ENCODE results near the gene FAM83C.

FAM83C gene

GRCh38 chr20:35295674-35296073 is 3.4 kb upstream of the FAM83C start:
- TF ChIP-seq CTCF (IDR thresholded peaks at IDR 0.05) = no peak
- intact Hi-C loops (cut with DNase I; ENCODE audit: low total_unique reads) = no loop called here
- no peaks in the 10 kb centered on the region for H3K9me3 ChIP-seq

GRCh38 chr20:35295058-35295457 is 2.8 kb upstream of the FAM83C start:
- no peak for TF ChIP-seq CTCF (IDR thresholded peaks at IDR 0.05)
- H3K36me3 ChIP-seq = no peaks in the 10 kb centered on the region
- H3K4me1 ChIP-seq = no peaks in the 10 kb centered on the region
- H3K27me3 ChIP-seq = peaks cover 0 to 37% of the 10 kb centered on the region in 2 donors
- no peak overlapping the region for H3K4me3 ChIP-seq
- H3K27ac ChIP-seq = no peak overlapping the region
- no peak for DNase-seq
- intact Hi-C loops (cut with DNase I; ENCODE audit: low total_unique reads) = no loop called here
- H3K9me3 ChIP-seq = no peaks in the 10 kb centered on the region

More at GRCh38 chr20:35295674-35296073, 3.4 kb upstream of the FAM83C start:
- Histone ChIP-seq H3K27ac (no peak overlapping the region), H3K4me1 (no peaks in the 10 kb centered on the region), H3K4me3 (no peak overlapping the region), H3K36me3 (no peaks in the 10 kb centered on the region), H3K27me3 (peaks cover 0 to 37% of the 10 kb centered on the region in 2 donors)
- DNase-seq = no peak

- no peak for DNase-seq
- H3K4me3 ChIP-seq = no peak overlapping the region
- H3K36me3 ChIP-seq = no peaks in the 10 kb centered on the region
- H3K27ac ChIP-seq = no peak overlapping the region
- peaks cover 0 to 37% of the 10 kb centered on the region in 2 donors for H3K27me3 ChIP-seq
- H3K4me1 ChIP-seq = no peaks in the 10 kb centered on the region
- no peak for TF ChIP-seq CTCF (IDR thresholded peaks at IDR 0.05)
- H3K9me3 ChIP-seq = no peaks in the 10 kb centered on the region
- intact Hi-C loops (cut with DNase I; ENCODE audit: low total_unique reads) = no loop called here
Observed at GRCh38 chr20:35294293-35294685, 2.1 kb upstream of the FAM83C start.

- H3K36me3 ChIP-seq = no peaks in the 10 kb centered on the region
- H3K4me1 ChIP-seq = no peaks in the 10 kb centered on the region
- intact Hi-C loops (cut with DNase I; ENCODE audit: low total_unique reads) = no loop called here
- no peak overlapping the region for H3K27ac ChIP-seq
- H3K27me3 ChIP-seq = peaks cover 0 to 37% of the 10 kb centered on the region in 2 donors
- no peak overlapping the region for H3K4me3 ChIP-seq
- DNase-seq = no peak
- no peak for TF ChIP-seq CTCF (IDR thresholded peaks at IDR 0.05)
- H3K9me3 ChIP-seq = no peaks in the 10 kb centered on the region
Observed at GRCh38 chr20:35293303-35294292, 1.4 kb upstream of the FAM83C start.

- Histone ChIP-seq H3K9me3 (no peaks in the 10 kb centered on the region), H3K36me3 (no peaks in the 10 kb centered on the region), H3K4me3 (no peak overlapping the region), H3K4me1 (no peaks in the 10 kb centered on the region), H3K27me3 (peaks cover 0 to 37% of the 10 kb centered on the region in 2 donors), H3K27ac (no peak overlapping the region)
- no peak for DNase-seq
- intact Hi-C loops (cut with DNase I; ENCODE audit: low total_unique reads) = no loop called here
- no peak for TF ChIP-seq CTCF (IDR thresholded peaks at IDR 0.05)
Observed at GRCh38 chr20:35292504-35293285, 470 bp upstream of the FAM83C start.
